K562 (cell line): ENCODE measurements around the gene TCF21. TPM values are rescaled to one million over a fixed set of nuclear protein-coding genes. Genes with fewer than 3 reads are reported as not detected.

Experiments used
- ATAC-seq: fragments of 200-7000 bp; cut with Tn5 transposase; 3 replicates; pipeline ENCODE4 v1.9.1; 2020; ENCODE audit warnings: moderate library complexity
- BruUV-seq: library from RNA; stranded (reverse); fragments of 400-500 nt; replicated peaks from 2 replicates; lab custom pipeline; 2021; lab: Mats Ljungman, UMichigan
- CTCF ChIA-PET: fragments of 300-600 bp; formaldehyde crosslinking; extraction: SDS; loops from one replicate; lab custom pipeline; 2021; ENCODE audit warnings: low intra/inter-chr PET ratio; lab: Yijun Ruan, JAX
- POLR2A ChIA-PET: fragments of 300-600, 350-650 bp; sonication (Branson Sonifier 250); formaldehyde crosslinking; extraction: SDS; loops from one replicate; lab custom pipeline; 2021; ENCODE audit warnings: antibody characterized with exemption, inconsistent platforms; lab: Yijun Ruan, JAX
- DNase-seq, 4 experiments: peaks; one replicate each; pipeline versions ENCODE4 v3.0.0 to v3.0.0-alpha.2; 2011 to 2018; ENCODE audit warnings: low spot score in 3 of 4, mixed read lengths in 3 of 4; ENCODE audit errors: extremely low read depth in 1 of 4
- FAIRE-seq: peaks from 2 replicates; lab custom pipeline; 2011; peaks lifted over from hg19 to GRCh38; lab: Jason Lieb, UNC
- H2AFZ ChIP-seq: 2 replicates; pipeline ENCODE4 v1.6.0; 2011; ENCODE audit warnings: low read depth, low read length, control low read depth, inconsistent platforms
- H3K27ac ChIP-seq: fragments of 200-600 bp; 3 replicates; pipeline ENCODE4 v1.8.0; 2011; ENCODE audit warnings: low read depth, mild to moderate bottlenecking, control low read depth, inconsistent platforms, low read length, moderate library complexity, mixed read lengths; ENCODE audit errors: extremely low read depth
- H3K27me3 ChIP-seq, 2 experiments: fragments of 300-600 bp in 1 of 2; 2 replicates in 1 of 2; 3 replicates in 1 of 2; pipeline versions ENCODE4 v1.6.0 to v1.8.0; 2011; ENCODE audit warnings: inconsistent platforms in 2 of 2, low read length in 2 of 2, mild to moderate bottlenecking in 1 of 2, mixed read lengths in 1 of 2, moderate library complexity in 1 of 2; ENCODE audit not compliant: control insufficient read depth in 2 of 2, insufficient read depth in 2 of 2
- H3K36me3 ChIP-seq: fragments of 300-600 bp; 3 replicates; pipeline ENCODE4 v1.8.0; 2011; ENCODE audit warnings: mild to moderate bottlenecking, low read length, inconsistent platforms; ENCODE audit not compliant: control insufficient read depth, insufficient read depth
- H3K4me1 ChIP-seq, 2 experiments: fragments of 200-600 bp in 1 of 2; replicated peaks in 1 of 2; 2 replicates in 1 of 2; 3 replicates in 1 of 2; pipeline versions ENCODE4 v1.5.1 to v1.8.0; 2011; ENCODE audit warnings: inconsistent platforms in 2 of 2, low read length in 2 of 2, mild to moderate bottlenecking in 1 of 2, mixed read lengths in 1 of 2, moderate library complexity in 1 of 2; ENCODE audit not compliant: control insufficient read depth in 2 of 2, insufficient read depth in 2 of 2
- H3K4me2 ChIP-seq: 2 replicates; pipeline ENCODE4 v1.6.1; 2011; ENCODE audit warnings: low read length, control low read depth, inconsistent platforms, mixed read lengths; ENCODE audit not compliant: insufficient read depth
- H3K4me3 ChIP-seq: fragments of 200-600 bp; sonication (generic), shearing (Covaris generic); 2 replicates; pipeline ENCODE4 v1.5.1; 2016; ENCODE audit warnings: control low read depth, inconsistent platforms
- H3K79me2 ChIP-seq: fragments of 200-600 bp; 3 replicates; pipeline ENCODE4 v1.8.0; 2011; ENCODE audit warnings: low read length, inconsistent platforms; ENCODE audit not compliant: control insufficient read depth, insufficient read depth
- H3K9ac ChIP-seq, 2 experiments: 2 replicates each; pipeline versions ENCODE4 v1.6.0 to v1.6.1; 2011; ENCODE audit warnings: low read depth in 2 of 2, low read length in 2 of 2, control low read depth in 1 of 2, inconsistent platforms in 1 of 2, mild to moderate bottlenecking in 1 of 2, mixed read lengths in 1 of 2; ENCODE audit not compliant: insufficient read depth in 1 of 2
- H3K9me1 ChIP-seq: one replicate; pipeline ENCODE4 v1.6.0; 2011; ENCODE audit warnings: inconsistent platforms, mild to moderate bottlenecking, low read length, moderate library complexity; ENCODE audit not compliant: control insufficient read depth, insufficient read depth
- H3K9me3 ChIP-seq: replicated peaks from 2 replicates; pipeline ENCODE4 v1.5.1; 2011; ENCODE audit warnings: low read depth, low read length, inconsistent platforms; ENCODE audit not compliant: control insufficient read depth, insufficient read depth
- H4K20me1 ChIP-seq: replicated peaks from 2 replicates; pipeline ENCODE4 v1.6.1; 2011; ENCODE audit warnings: low read length, inconsistent platforms, mixed read lengths; ENCODE audit not compliant: control insufficient read depth, insufficient read depth
- CC2D1A ChIP-seq: fragments of 450-650 bp; IDR thresholded peaks from 2 replicates; pipeline ENCODE4 v1.6.1; 2017; ENCODE audit warnings: mild to moderate bottlenecking
- CREB1 ChIP-seq, 2 experiments: sonication (generic) in 1 of 2; formaldehyde crosslinking in 1 of 2; IDR thresholded peaks; 2 replicates each; pipeline versions ENCODE4 v1.6.1 to v1.8.0; 2012 to 2022; ENCODE audit warnings: inconsistent platforms in 1 of 2, mild to moderate bottlenecking in 1 of 2, missing genetic modification reagents in 1 of 2, moderate library complexity in 1 of 2
- FOXJ2 ChIP-seq: fragments of 200-800 bp; sonication (Bioruptor generic); IDR thresholded peaks from 2 replicates; pipeline ENCODE4 v1.6.1; 2016; ENCODE audit warnings: missing genetic modification characterization, missing compliant biosample characterization
- NELFE ChIP-seq: IDR thresholded peaks from 2 replicates; pipeline ENCODE4 v1.6.1; 2011; ENCODE audit warnings: mild to moderate bottlenecking; ENCODE audit not compliant: insufficient read depth, insufficient read length
- NFIC ChIP-seq: fragments of 450-650 bp; IDR thresholded peaks from 2 replicates; pipeline ENCODE4 v1.6.1; 2017; ENCODE audit warnings: mild to moderate bottlenecking, inconsistent platforms
- USF2 ChIP-seq: sonication (generic); formaldehyde crosslinking; IDR thresholded peaks from 2 replicates; pipeline ENCODE4 v1.5.0; 2020; ENCODE audit warnings: missing genetic modification reagents
- XRCC5 ChIP-seq: fragments of 200-400 bp; formaldehyde crosslinking; IDR thresholded peaks from 2 replicates; pipeline ENCODE4 v1.6.1; 2017; ENCODE audit warnings: low read depth, mild to moderate bottlenecking, low read length
- ZC3H8 ChIP-seq: fragments of 450-650 bp; IDR thresholded peaks from 2 replicates; pipeline ENCODE4 v1.6.1; 2017
- ZNF311 ChIP-seq: fragments of 250-450 bp; sonication (Bioruptor Pico); IDR thresholded peaks from 2 replicates; pipeline ENCODE4 v1.4.0; 2020; ENCODE audit warnings: mild to moderate bottlenecking, moderate library complexity
- ZNF668 ChIP-seq: fragments of 250-450 bp; sonication (Bioruptor Pico); IDR thresholded peaks from 2 replicates; pipeline ENCODE4 v1.8.0; 2022; ENCODE audit warnings: mild to moderate bottlenecking, inconsistent platforms
- in situ Hi-C: fragments of 300-500 bp; cut with MboI; formaldehyde crosslinking; loops from 4 replicates; pipeline ENCODE4 v1.15.0; 2018; ENCODE audit warnings: inconsistent platforms, mixed read lengths
- intact Hi-C: fragments of 100-400 bp; cut with micrococcal nuclease; formaldehyde crosslinking; loops from 2 replicates; pipeline ENCODE4 v1.14.2; 2022
- polyA plus RNA-seq, 8 experiments: library from polyadenylated mRNA; depleted of rRNA in 4 of 8; stranded (reverse) in 5 of 8; unstranded in 3 of 8; fragments of >200 nt; fragmentation: Nextera tagmentation in 2 of 8; fragmentation: Illumina TruSeq in 1 of 8; extraction: Ambion mirVana in 2 of 8; extraction: Trizol in 1 of 8; gene quantifications; 2 replicates each; pipeline versions ENCODE4 v1.2.1 to v1.2.3, GENCODE V29; 2011 to 2014; ENCODE audit warnings: inconsistent platforms in 1 of 8, missing spikeins in 1 of 8
- total RNA-seq, 7 experiments: library from RNA; depleted of rRNA in 6 of 7; stranded (reverse); fragments of >200 nt in 6 of 7; fragmentation: Illumina TruSeq in 2 of 7; extraction: Trizol in 2 of 7; gene quantifications; 2 replicates each; pipeline versions ENCODE4 v1.2.1 to v1.2.3, GENCODE V29; 2011 to 2021; ENCODE audit warnings: low replicate concordance in 1 of 7
- TF ChIP-seq, protein P1 (sequence below): fragments of 450-650 bp; IDR thresholded peaks from 2 replicates; pipeline ENCODE4 v1.6.1; 2016; ENCODE audit warnings: low read depth
- TF ChIP-seq, protein P2 (sequence below): sonication (generic); formaldehyde crosslinking; IDR thresholded peaks from 2 replicates; pipeline ENCODE4 v1.9.0; 2022; ENCODE audit warnings: mild to moderate bottlenecking, missing genetic modification reagents
- TF ChIP-seq, protein P3 (sequence below): fragments of 450-650 bp; IDR thresholded peaks from 2 replicates; pipeline ENCODE4 v1.6.1; 2016; ENCODE audit warnings: missing biosample characterization, missing genetic modification characterization

Gene TCF21
- total and polyA plus RNA-seq, 9 of the 15 experiments (the other 6 are each of a cell fraction or from before 2014, with no cell fraction given), result not detected

GRCh38 chr6:133899556-133899955 lies 10.6 kb downstream of the TCF21 start:
- CTCF ChIA-PET, result no interaction called here
- Histone ChIP-seq H3K4me3 (no peak overlapping the region), H3K9me3 (no peaks in the 10 kb centered on the region; the same call in 1 of the 2 replicates), H3K4me1 (no peaks in the 10 kb centered on the region; a peak in 1 of 5 replicates), H3K27ac (no peak overlapping the region), H3K36me3 (no peaks in the 10 kb centered on the region), H2AFZ (no peak overlapping the region), H3K79me2 (no peaks in the 10 kb centered on the region), H3K27me3 (peaks cover 15 to 23% of the 10 kb centered on the region in 2 experiments; a peak in 4 of 5 replicates), H3K9me1 (no peaks in the 10 kb centered on the region), H4K20me1 (no peaks in the 10 kb centered on the region), H3K4me2 (no peak overlapping the region), H3K9ac (no peak overlapping the region)
- DNase-seq (no peak), ATAC-seq (no peak), FAIRE-seq (no peak)
- POLR2A ChIA-PET, result no interaction called here
- in situ Hi-C loops, result no loop called here
- BruUV-seq, result no TSS peak
- intact Hi-C loops, result no loop called here
- no peak for TF ChIP-seq FOXJ2 (tag)
- TF ChIP-seq, protein P1, sequence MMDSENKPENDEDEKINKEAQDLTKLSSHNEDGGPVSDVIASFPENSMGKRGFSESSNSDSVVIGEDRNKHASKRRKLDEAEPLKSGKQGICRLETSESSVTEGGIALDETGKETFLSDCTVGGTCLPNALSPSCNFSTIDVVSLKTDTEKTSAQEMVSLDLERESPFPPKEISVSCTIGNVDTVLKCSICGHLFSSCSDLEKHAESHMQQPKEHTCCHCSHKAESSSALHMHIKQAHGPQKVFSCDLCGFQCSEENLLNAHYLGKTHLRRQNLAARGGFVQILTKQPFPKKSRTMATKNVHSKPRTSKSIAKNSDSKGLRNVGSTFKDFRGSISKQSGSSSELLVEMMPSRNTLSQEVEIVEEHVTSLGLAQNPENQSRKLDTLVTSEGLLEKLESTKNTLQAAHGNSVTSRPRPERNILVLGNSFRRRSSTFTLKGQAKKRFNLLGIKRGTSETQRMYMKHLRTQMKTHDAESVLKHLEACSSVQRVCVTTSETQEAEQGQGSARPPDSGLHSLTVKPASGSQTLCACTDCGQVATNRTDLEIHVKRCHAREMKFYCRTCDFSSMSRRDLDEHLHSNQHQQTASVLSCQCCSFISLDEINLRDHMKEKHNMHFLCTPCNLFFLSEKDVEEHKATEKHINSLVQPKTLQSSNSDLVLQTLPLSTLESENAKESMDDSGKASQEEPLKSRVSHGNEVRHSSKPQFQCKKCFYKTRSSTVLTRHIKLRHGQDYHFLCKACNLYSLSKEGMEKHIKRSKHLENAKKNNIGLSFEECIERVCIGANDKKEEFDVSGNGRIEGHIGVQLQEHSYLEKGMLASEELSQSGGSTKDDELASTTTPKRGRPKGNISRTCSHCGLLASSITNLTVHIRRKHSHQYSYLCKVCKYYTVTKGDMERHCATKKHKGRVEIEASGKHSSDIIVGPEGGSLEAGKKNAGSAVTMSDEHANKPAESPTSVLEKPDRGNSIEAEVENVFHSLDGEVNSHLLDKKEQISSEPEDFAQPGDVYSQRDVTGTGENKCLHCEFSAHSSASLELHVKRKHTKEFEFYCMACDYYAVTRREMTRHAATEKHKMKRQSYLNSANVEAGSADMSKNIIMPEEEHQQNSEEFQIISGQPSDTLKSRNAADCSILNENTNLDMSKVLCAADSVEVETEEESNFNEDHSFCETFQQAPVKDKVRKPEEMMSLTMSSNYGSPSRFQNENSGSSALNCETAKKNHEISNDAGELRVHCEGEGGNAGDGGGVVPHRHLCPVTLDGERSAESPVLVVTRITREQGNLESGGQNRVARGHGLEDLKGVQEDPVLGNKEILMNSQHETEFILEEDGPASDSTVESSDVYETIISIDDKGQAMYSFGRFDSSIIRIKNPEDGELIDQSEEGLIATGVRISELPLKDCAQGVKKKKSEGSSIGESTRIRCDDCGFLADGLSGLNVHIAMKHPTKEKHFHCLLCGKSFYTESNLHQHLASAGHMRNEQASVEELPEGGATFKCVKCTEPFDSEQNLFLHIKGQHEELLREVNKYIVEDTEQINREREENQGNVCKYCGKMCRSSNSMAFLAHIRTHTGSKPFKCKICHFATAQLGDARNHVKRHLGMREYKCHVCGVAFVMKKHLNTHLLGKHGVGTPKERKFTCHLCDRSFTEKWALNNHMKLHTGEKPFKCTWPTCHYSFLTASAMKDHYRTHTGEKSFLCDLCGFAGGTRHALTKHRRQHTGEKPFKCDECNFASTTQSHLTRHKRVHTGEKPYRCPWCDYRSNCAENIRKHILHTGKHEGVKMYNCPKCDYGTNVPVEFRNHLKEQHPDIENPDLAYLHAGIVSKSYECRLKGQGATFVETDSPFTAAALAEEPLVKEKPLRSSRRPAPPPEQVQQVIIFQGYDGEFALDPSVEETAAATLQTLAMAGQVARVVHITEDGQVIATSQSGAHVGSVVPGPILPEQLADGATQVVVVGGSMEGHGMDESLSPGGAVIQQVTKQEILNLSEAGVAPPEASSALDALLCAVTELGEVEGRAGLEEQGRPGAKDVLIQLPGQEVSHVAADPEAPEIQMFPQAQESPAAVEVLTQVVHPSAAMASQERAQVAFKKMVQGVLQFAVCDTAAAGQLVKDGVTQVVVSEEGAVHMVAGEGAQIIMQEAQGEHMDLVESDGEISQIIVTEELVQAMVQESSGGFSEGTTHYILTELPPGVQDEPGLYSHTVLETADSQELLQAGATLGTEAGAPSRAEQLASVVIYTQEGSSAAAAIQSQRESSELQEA, result no peak
- no peak for TF ChIP-seq ZNF668 (CRISPR knock-in tag)
- no peak for TF ChIP-seq ZNF311 (CRISPR knock-in tag)
- TF ChIP-seq NFIC, result no peak
- TF ChIP-seq CREB1 (IDR thresholded peaks at IDR 0.05), result no peak
- no peak for TF ChIP-seq CREB1 (CRISPR knock-in tag; IDR thresholded peaks at IDR 0.05)
- TF ChIP-seq, protein P2, sequence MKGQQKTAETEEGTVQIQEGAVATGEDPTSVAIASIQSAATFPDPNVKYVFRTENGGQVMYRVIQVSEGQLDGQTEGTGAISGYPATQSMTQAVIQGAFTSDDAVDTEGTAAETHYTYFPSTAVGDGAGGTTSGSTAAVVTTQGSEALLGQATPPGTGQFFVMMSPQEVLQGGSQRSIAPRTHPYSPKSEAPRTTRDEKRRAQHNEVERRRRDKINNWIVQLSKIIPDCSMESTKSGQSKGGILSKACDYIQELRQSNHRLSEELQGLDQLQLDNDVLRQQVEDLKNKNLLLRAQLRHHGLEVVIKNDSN, result no peak
- no peak for TF ChIP-seq CC2D1A
- TF ChIP-seq, protein P3, sequence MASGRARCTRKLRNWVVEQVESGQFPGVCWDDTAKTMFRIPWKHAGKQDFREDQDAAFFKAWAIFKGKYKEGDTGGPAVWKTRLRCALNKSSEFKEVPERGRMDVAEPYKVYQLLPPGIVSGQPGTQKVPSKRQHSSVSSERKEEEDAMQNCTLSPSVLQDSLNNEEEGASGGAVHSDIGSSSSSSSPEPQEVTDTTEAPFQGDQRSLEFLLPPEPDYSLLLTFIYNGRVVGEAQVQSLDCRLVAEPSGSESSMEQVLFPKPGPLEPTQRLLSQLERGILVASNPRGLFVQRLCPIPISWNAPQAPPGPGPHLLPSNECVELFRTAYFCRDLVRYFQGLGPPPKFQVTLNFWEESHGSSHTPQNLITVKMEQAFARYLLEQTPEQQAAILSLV, result no peak
- TF ChIP-seq USF2 (CRISPR knock-in tag), result no peak
- no peak for TF ChIP-seq ZC3H8
- TF ChIP-seq XRCC5, result no peak
- TF ChIP-seq NELFE, result no peak
